Hematopoietic multipotent progenitor cell treated with erythropoietin and hydrocortisone succinate and interleukin-3 and kit ligand, for 17 days (in vitro differentiated cells): ENCODE results near the gene CYSRT1.
A peak's percentile ranks its signal among the peaks of the same experiment; 100 is the strongest.

ENCODE experiments used
- DNase-seq: peaks from one replicate; pipeline ENCODE4 v3.0.0-alpha.2; 2015; ENCODE audit warnings: low spot score

CYSRT1 gene

GRCh38 chr9:137227054-137227852, 2.3 kb downstream of the CYSRT1 start, which contains the start of gene RNF224:
TSS of gene RNF224 (plus strand) at chr9:137227502. CDS start at chr9:137228336, 834 bp downstream.
- DNase-seq: peak; percentile 87

GRCh38 chr9:137227853-137228505, 3.0 kb downstream of the CYSRT1 start:
- no peak for DNase-seq

GRCh38 chr9:137228506-137228967, 3.6 kb downstream of the CYSRT1 start:
- DNase-seq: no peak

- no peak for DNase-seq
Measured at GRCh38 chr9:137228968-137229896, 4.3 kb downstream of the CYSRT1 start.

GRCh38 chr9:137229903-137230704, 5.1 kb downstream of the CYSRT1 start:
- no peak for DNase-seq

- DNase-seq: no peak
Measured at GRCh38 chr9:137230705-137231371, 5.9 kb downstream of the CYSRT1 start, which contains the start of gene SLC34A3. TSS of gene SLC34A3 (plus strand) at chr9:137230901. CDS start at chr9:137231703, 802 bp downstream.

- no peak for DNase-seq
Measured at GRCh38 chr9:137231372-137232039, 6.5 kb downstream of the CYSRT1 start.

GRCh38 chr9:137232101-137232500, 7.1 kb downstream of the CYSRT1 start:
- DNase-seq: no peak

GRCh38 chr9:137232510-137232909, 7.5 kb downstream of the CYSRT1 start:
- DNase-seq: no peak

- DNase-seq: no peak
Measured at GRCh38 chr9:137233143-137233980, 8.4 kb downstream of the CYSRT1 start.

- DNase-seq: no peak
Measured at GRCh38 chr9:137234055-137234697, 9.2 kb downstream of the CYSRT1 start.

GRCh38 chr9:137234758-137235423, 9.9 kb downstream of the CYSRT1 start:
- no peak for DNase-seq

- no peak for DNase-seq
Measured at GRCh38 chr9:137235424-137236237, 10.7 kb downstream of the CYSRT1 start.

GRCh38 chr9:137236238-137236935, 11.4 kb downstream of the CYSRT1 start:
- DNase-seq: peak; percentile 90

- DNase-seq: no peak
Measured at GRCh38 chr9:137236936-137237421, 12.0 kb downstream of the CYSRT1 start.
